Measurements from ENCODE around the gene SND1.

GRCh38 chr7:127995156-127995880 is 343.3 kb downstream of the SND1 start:
- TF ChIP-seq POU6F1 (CRISPR knock-in tag; IDR thresholded peaks at IDR 0.05; ENCODE audit: borderline replicate concordance, low read depth), result no peak
- TF ChIP-seq ARNTL (CRISPR knock-in tag; IDR thresholded peaks at IDR 0.05; ENCODE audit: borderline replicate concordance, low read depth), result no peak
- TF ChIP-seq ZC3H10 (CRISPR knock-in tag; IDR thresholded peaks at IDR 0.05), result no peak
- no peak for TF ChIP-seq TCF4 (CRISPR knock-in tag; IDR thresholded peaks at IDR 0.05; ENCODE audit: borderline replicate concordance)
- TF ChIP-seq ZNF70 (CRISPR knock-in tag; IDR thresholded peaks at IDR 0.05), result no peak
- no peak for TF ChIP-seq TOX (CRISPR knock-in tag; IDR thresholded peaks at IDR 0.05; ENCODE audit: borderline replicate concordance)
- TF ChIP-seq, protein P1, sequence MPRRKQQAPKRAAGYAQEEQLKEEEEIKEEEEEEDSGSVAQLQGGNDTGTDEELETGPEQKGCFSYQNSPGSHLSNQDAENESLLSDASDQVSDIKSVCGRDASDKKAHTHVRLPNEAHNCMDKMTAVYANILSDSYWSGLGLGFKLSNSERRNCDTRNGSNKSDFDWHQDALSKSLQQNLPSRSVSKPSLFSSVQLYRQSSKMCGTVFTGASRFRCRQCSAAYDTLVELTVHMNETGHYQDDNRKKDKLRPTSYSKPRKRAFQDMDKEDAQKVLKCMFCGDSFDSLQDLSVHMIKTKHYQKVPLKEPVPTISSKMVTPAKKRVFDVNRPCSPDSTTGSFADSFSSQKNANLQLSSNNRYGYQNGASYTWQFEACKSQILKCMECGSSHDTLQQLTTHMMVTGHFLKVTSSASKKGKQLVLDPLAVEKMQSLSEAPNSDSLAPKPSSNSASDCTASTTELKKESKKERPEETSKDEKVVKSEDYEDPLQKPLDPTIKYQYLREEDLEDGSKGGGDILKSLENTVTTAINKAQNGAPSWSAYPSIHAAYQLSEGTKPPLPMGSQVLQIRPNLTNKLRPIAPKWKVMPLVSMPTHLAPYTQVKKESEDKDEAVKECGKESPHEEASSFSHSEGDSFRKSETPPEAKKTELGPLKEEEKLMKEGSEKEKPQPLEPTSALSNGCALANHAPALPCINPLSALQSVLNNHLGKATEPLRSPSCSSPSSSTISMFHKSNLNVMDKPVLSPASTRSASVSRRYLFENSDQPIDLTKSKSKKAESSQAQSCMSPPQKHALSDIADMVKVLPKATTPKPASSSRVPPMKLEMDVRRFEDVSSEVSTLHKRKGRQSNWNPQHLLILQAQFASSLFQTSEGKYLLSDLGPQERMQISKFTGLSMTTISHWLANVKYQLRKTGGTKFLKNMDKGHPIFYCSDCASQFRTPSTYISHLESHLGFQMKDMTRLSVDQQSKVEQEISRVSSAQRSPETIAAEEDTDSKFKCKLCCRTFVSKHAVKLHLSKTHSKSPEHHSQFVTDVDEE (CRISPR knock-in tag; IDR thresholded peaks at IDR 0.05), result no peak
- TF ChIP-seq, protein P2, sequence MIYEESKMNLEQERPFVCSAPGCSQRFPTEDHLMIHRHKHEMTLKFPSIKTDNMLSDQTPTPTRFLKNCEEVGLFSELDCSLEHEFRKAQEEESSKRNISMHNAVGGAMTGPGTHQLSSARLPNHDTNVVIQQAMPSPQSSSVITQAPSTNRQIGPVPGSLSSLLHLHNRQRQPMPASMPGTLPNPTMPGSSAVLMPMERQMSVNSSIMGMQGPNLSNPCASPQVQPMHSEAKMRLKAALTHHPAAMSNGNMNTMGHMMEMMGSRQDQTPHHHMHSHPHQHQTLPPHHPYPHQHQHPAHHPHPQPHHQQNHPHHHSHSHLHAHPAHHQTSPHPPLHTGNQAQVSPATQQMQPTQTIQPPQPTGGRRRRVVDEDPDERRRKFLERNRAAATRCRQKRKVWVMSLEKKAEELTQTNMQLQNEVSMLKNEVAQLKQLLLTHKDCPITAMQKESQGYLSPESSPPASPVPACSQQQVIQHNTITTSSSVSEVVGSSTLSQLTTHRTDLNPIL (CRISPR knock-in tag; IDR thresholded peaks at IDR 0.05; ENCODE audit: low read depth), result no peak
- no peak for TF ChIP-seq PPARA (CRISPR knock-in tag; IDR thresholded peaks at IDR 0.05; ENCODE audit: borderline replicate concordance)
- no peak for TF ChIP-seq ZNF8 (CRISPR knock-in tag; IDR thresholded peaks at IDR 0.05)
